Left lobe of liver (tissue), 2 donors: ENCODE measurements around the gene OSM. TPM values are rescaled to one million over a fixed set of nuclear protein-coding genes. Genes with fewer than 3 reads are reported as not detected.

Experiments used
- ATAC-seq: fragments of 200-7000 bp; cut with Tn5 transposase; one replicate; pipeline ENCODE4 v1.9.1; 2020; ENCODE audit warnings: mild to moderate bottlenecking, moderate library complexity
- DNase-seq: peaks from one replicate; pipeline ENCODE4 v3.0.0-alpha.2; 2020; ENCODE audit warnings: low spot score
- total RNA-seq: library from RNA; stranded (reverse); gene quantifications from one replicate; pipeline ENCODE4 v1.2.1, GENCODE V29; 2021
- donor health status: DM: no; HTN: no; CAD: no; lungs with moderate emphysema.
- donor health status: DM: no; HTN: yes; CAD: no.

The OSM gene
- total RNA-seq, 1 donor from 2014 or later: 0.10 TPM

DNA sequence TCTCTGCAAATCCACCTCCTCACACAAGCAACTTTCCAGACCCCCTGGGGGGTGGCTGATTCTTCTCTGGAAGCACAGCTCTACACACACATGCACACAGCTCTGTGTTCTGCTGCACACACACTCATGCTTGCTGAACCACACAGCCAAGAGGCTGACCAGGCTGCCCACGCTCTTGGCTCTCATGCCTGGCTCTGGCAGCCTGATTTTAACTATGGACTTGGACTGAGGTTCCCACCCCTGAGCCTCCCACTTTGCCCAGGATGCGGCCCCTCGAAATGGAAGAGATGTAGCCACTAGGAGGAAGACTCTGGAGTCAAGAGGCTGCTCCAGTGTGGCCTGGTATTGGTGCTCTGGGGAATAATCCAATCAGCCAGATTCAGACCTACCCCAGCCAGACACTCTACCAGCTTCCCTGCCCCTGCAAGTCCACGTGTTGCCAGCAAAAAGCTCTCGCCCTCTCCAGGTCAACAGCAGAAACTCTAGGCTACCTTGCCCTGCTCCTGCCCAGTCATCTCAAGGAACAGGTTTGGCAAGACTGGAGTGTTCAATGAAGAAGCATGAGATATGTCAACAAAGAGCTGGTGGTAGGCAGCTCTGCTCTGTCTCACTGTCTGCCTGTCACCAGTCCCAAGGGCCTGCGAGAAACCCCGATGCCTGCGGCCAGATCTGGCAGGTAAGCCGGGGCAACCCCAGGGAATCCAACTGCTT lies 31.5 kb upstream of the OSM start:
- ATAC-seq: no peak
- DNase-seq: no peak

- DNase-seq (no peak), ATAC-seq (no peak)
Measured at GRCh38 chr22:30297276-30297990, 30.8 kb upstream of the OSM start.

DNA sequence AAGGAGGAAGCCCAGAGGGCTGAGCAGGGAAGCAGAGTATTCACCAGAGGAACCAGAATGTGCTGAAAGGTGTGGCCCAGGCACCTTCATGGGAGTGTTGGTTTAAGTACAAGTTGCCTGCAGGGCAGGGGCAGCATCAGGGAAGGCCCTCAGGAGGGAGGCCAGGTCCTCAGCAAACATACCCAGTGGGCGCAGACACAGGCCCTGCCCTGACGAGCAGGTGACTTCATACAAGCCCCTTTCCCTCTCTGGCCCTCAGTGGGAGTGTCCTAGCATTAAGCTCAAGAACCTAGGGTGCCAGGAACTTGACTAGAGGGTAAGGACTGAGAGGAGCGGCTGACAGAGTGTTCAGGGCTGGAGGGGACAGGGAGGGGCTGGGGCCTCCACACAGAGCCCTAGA lies 30.2 kb upstream of the OSM start:
- no peak for DNase-seq
- ATAC-seq: no peak

- ATAC-seq: no peak
Measured at GRCh38 chr22:30296324-30296723, 29.7 kb upstream of the OSM start.

DNA sequence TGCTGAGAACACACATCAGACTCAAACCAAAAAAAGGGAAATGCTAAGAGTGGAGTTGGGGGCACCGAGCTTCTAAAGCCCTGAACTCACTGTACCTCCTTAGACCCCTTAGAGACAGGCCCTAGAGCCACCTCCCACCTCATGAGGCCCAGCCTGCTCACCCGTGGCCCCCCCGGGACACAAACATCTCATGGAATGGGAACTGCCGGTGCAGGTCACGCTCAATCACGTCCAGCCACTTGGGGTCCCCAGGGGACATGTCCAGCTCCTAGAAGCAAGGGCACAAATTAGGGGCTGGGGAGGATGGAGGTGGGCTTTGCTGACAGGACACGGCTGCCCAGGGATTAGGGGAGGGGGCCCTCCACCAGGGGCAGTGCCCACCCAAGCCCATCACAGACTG lies 28.9 kb upstream of the OSM start:
- DNase-seq (no peak), ATAC-seq (no peak)

More at GRCh38 chr22:30296324-30296723, 29.7 kb upstream of the OSM start:
- no peak for DNase-seq

GRCh38 chr22:30294830-30295229 lies 28.2 kb upstream of the OSM start:
- ATAC-seq (no peak), DNase-seq (no peak)

DNA sequence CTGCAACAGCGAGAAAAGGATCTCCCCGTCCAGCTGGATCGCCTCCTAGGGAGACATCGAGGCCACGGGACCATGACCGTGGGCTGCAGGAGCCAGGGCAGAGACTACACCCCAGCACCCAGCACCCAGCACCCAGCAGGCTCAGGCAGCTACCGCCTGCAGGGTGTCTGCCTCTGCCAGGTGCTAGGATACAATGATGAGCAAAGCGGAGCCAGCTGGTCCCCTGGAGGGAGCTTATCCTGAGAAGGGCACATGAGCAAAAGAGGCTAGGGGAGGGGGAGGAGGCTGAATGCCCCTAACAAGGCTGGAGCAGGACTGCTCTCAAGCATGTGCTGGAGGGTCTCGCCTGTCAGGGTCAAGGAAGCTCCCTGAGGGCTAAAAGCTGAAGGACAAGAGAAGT lies 27.4 kb upstream of the OSM start:
- no peak for DNase-seq
- ATAC-seq: no peak

GRCh38 chr22:30293026-30293425 lies 26.4 kb upstream of the OSM start:
- DNase-seq (no peak), ATAC-seq (no peak)

- DNase-seq (no peak), ATAC-seq (no peak)
Measured at GRCh38 chr22:30292069-30292970, 25.7 kb upstream of the OSM start.

DNA sequence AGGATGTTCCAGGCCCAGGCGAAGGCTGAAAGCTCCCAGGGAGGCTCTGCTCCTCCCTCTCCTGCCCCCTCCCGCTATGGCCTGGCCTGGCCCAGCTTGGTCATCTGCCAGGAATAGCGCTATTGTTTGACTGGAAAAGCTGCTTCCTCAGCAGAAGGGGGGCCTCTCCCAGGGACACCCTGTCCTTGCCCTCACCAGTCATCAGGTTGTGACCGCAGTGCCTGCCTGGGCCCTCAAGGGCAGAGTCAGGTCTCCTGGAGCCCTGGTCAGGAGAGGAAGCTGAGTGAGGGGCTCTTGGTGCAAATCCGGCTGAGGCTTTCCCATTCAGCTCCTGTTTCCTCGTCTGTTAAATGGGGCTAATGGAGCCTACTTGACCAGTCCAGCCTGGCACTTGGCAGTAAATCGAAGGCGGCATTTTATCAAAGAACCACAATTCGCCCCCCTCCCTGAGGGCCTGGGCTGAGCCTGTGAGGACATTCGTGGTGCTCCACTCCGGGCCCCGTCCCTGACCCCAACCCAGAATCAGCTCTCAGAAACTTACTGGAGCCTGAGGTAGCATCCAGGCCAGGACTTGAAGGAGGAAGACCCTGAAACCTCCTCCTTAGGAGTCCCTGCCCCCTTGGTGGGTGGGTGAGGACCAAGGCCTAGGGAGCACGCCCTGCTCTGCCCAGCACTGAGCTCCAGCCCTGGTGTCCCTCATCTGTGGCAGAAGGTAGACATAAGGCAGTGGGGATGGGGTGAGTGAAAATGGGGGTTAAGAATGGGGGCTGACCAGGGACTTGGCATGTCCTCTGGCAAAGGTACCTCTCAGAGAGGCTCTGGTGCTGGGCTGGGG lies 24.6 kb upstream of the OSM start:
- ATAC-seq: peak; percentile 34
- DNase-seq: peak; percentile 89

DNA sequence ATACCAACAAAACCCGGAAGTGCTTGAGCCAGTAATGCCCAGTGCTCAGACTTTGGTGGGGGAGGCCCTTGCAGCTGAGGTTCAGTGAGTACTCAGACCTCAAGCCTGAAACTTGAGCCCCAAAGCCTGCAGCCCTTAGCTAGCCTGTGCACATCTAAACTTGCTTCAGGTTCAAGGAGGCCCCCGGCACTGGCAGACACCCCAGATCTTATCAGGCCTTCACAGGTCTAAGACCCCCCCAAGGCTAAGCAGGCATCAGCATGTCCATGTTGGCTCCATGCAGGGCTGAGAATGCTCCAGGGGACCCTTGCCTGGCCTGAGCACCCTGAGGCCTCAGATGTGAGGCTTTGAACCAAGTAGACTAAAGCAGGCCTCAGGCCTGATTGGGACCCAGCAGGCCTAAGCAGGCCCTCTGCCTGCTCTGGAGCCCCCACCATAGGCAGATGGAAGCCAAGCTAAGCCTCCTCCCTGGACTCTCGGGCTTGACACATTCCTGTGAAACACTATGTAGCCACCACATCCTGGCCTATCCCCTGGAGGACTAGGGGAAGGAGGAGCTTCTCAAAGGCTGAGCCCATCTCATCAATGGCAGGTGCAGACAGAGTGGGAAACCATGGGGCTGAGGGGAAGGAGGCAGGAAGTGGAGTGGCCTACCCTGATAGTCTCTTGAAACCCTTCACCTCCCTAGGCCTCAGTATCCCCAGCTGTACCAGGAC lies 23.8 kb upstream of the OSM start:
- ATAC-seq (no peak), DNase-seq (no peak)

- ATAC-seq: peak; percentile 1
- DNase-seq: no peak
Measured at GRCh38 chr22:30289980-30290313, 23.3 kb upstream of the OSM start.

- ATAC-seq: peak; percentile 80
- DNase-seq: peak; percentile 99
Measured at GRCh38 chr22:30289141-30289979, 22.7 kb upstream of the OSM start, which contains the start of gene CASTOR1. Gene CASTOR1, minus strand, starts transcription at chr22:30289505. Its CDS starts 8 bp downstream, at chr22:30289497.

DNA sequence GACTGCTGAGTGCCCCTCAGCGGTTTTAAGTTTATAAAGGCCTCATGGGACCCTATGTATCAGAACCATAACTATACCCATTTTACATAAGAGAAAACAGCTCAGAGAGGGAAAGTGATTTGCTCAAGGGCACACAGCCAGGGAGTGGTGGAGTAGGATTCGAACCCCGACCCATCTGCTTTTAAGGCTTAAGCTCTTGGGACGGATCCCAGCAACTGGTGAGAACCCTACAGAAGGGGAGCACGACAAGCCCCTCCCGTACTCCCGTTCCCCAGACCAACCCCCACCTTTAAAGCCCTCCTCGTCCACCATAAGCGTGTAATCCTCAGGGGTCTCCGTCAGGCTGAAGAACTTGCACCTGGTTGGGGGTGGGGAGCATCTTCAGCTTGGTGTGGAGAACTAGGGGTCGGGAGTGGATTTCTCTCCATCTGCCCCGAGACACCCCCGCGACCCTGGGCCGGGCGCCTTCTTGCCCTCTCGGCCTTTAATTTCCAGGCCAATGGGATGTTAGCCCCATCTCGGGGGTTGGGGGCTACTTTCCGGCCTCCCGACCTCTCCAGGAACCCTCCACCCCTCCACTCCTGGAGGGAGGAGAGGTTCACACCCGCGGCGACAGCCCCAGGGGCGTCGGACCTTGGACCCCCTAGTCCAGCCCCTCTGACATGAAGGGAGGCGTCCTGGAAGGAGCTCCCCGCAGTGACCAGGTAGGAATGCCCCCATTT lies 21.9 kb upstream of the OSM start:
- DNase-seq: no peak
- no peak for ATAC-seq

GRCh38 chr22:30287648-30288418 lies 21.2 kb upstream of the OSM start:
- DNase-seq: peak; percentile 89
- peak; percentile 72 for ATAC-seq

- ATAC-seq (no peak), DNase-seq (peak; percentile 76)
Measured at GRCh38 chr22:30286813-30287647, 20.4 kb upstream of the OSM start.

DNA sequence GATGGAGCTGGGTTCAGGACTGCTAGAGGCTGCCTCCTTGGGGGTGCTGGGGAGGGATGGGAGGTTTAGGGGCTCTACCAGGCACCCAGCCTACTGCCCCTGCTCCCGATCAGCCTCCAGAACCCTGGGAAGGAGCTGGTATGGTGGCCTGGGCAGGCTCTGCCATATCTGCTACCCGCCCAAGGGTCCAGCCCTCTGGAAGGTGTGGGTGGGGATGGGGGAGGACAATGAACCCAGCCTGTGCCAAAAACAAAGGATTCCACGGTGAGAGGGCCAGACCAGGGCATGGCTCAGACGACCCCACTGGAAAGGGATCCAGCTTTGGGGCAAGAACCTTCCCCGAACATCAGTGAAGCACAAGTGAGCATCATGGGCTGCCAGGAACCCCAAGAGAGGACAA lies 19.7 kb upstream of the OSM start:
- ATAC-seq (no peak), DNase-seq (no peak)
